Hepatocyte (in vitro differentiated cells): Measurements from ENCODE around the gene GLCCI1. TPM values are rescaled to one million over a fixed set of nuclear protein-coding genes. Genes with fewer than 3 reads are reported as not detected.

ENCODE experiments used
- DNase-seq: peaks from one replicate; pipeline ENCODE4 v3.0.0-alpha.2; 2016; ENCODE audit warnings: low spot score
- H2AFZ ChIP-seq: fragments of 200-600 bp; sonication (generic); 2 replicates; pipeline ENCODE4 v1.6.0; 2016; ENCODE audit warnings: antibody characterized with exemption, mild to moderate bottlenecking
- H3K27ac ChIP-seq: fragments of 200-600 bp; sonication (generic); 2 replicates; pipeline ENCODE4 v1.5.1; 2016; ENCODE audit warnings: mild to moderate bottlenecking
- H3K27me3 ChIP-seq: fragments of 200-600 bp; sonication (generic); 2 replicates; pipeline ENCODE4 v1.6.1; 2016
- H3K36me3 ChIP-seq: fragments of 200-600 bp; sonication (generic); replicated peaks from 2 replicates; pipeline ENCODE4 v1.5.1; 2016; ENCODE audit warnings: low read depth; ENCODE audit not compliant: insufficient read depth
- H3K4me1 ChIP-seq: fragments of 200-600 bp; sonication (generic); 2 replicates; pipeline ENCODE4 v1.5.1; 2016; ENCODE audit warnings: mild to moderate bottlenecking, moderate library complexity; ENCODE audit not compliant: insufficient read depth
- H3K4me2 ChIP-seq: fragments of 200-600 bp; sonication (generic); 2 replicates; pipeline ENCODE4 v1.6.0; 2016
- H3K4me3 ChIP-seq: fragments of 200-600 bp; sonication (generic); 2 replicates; pipeline ENCODE4 v1.5.1; 2016; ENCODE audit warnings: mild to moderate bottlenecking
- H3K79me2 ChIP-seq: fragments of 200-600 bp; sonication (generic); 2 replicates; pipeline ENCODE4 v1.6.0; 2017; ENCODE audit warnings: mild to moderate bottlenecking
- H3K9me2 ChIP-seq: fragments of 200-600 bp; sonication (generic); replicated peaks from 2 replicates; pipeline ENCODE4 v1.6.0; 2017; ENCODE audit warnings: mild to moderate bottlenecking; ENCODE audit not compliant: insufficient read depth
- H3K9me3 ChIP-seq: fragments of 200-600 bp; sonication (generic); 2 replicates; pipeline ENCODE4 v1.5.1; 2016; ENCODE audit warnings: low read depth, mild to moderate bottlenecking
- H4K20me1 ChIP-seq: fragments of 200-600 bp; sonication (generic); 2 replicates; pipeline ENCODE4 v1.6.0; 2016; ENCODE audit warnings: mild to moderate bottlenecking; ENCODE audit not compliant: insufficient read depth, poor library complexity, severe bottlenecking
- EZH2 ChIP-seq: fragments of 200-600 bp; sonication (generic); IDR thresholded peaks from 2 replicates; pipeline ENCODE4 v1.6.1; 2016; ENCODE audit warnings: antibody characterized with exemption, mild to moderate bottlenecking, borderline replicate concordance
- EZH2phosphoT487 ChIP-seq: fragments of 200-600 bp; sonication (generic); IDR thresholded peaks from one replicate; pipeline ENCODE4 v1.6.1; 2018; ENCODE audit warnings: antibody characterized with exemption, mild to moderate bottlenecking, low read depth, moderate library complexity; ENCODE audit not compliant: unreplicated experiment, severe bottlenecking
- WGBS: methylation state at CpG from one replicate; pipeline ENCODE4 v1.1.6; 2016; ENCODE audit warnings: low lambda C conversion rate; ENCODE audit errors: missing lambda C conversion rate; 5-methylcytosine and 5-hydroxymethylcytosine counted together
- polyA plus RNA-seq: library from polyadenylated mRNA; unstranded; fragments of >200 nt; fragmentation: Nextera tagmentation; extraction: Ambion mirVana; gene quantifications from 2 replicates; pipeline ENCODE4 v1.2.1, GENCODE V29; 2016
- total RNA-seq: library from RNA; depleted of rRNA; stranded (reverse); fragments of >200 nt; gene quantifications from 2 replicates; pipeline ENCODE4 v1.2.3, GENCODE V29; 2014
- TF ChIP-seq, protein P1 (sequence below): fragments of 200-600 bp; sonication (generic); IDR thresholded peaks from 2 replicates; pipeline ENCODE4 v1.5.1; 2016; ENCODE audit warnings: antibody characterized with exemption, mild to moderate bottlenecking; ENCODE audit not compliant: poor library complexity

Gene GLCCI1
- total and polyA plus RNA-seq, 2 experiments from 2014 or later = 15.7 to 21.4 TPM

DNA sequence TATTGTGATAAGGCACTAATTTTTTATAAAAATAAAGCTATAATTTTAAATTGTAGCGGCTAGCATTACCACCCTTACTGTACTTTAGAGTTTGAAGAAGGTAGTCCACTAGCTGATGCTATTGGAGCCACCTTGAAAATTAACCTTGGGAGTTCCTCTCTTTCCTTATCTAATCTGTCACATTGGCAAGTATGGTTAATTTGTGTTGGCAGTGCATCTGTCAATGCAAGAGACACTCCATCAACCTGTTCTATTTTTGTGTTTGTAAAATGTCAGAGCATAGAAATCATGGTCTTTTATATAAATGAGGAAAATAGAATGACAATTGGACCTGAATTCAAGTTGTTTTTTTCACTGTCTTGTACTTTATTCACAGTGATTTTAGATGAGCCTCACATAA is 20.5 kb downstream of the GLCCI1 start:
- Histone ChIP-seq H4K20me1 (no peaks in the 10 kb centered on the region), H3K4me2 (peak overlapping the region; percentile 50), H3K4me3 (no peak overlapping the region), H3K27me3 (no peaks in the 10 kb centered on the region), H3K4me1 (no peaks in the 10 kb centered on the region), H3K9me2 (no peaks in the 10 kb centered on the region), H3K36me3 (peaks cover 6% of the 10 kb centered on the region), H2AFZ (no peak overlapping the region), H3K79me2 (peaks cover 92% of the 10 kb centered on the region), H3K9me3 (peaks cover 13% of the 10 kb centered on the region), H3K27ac (peak overlapping the region; percentile 2)
- no peak for DNase-seq
- TF ChIP-seq, protein P1, sequence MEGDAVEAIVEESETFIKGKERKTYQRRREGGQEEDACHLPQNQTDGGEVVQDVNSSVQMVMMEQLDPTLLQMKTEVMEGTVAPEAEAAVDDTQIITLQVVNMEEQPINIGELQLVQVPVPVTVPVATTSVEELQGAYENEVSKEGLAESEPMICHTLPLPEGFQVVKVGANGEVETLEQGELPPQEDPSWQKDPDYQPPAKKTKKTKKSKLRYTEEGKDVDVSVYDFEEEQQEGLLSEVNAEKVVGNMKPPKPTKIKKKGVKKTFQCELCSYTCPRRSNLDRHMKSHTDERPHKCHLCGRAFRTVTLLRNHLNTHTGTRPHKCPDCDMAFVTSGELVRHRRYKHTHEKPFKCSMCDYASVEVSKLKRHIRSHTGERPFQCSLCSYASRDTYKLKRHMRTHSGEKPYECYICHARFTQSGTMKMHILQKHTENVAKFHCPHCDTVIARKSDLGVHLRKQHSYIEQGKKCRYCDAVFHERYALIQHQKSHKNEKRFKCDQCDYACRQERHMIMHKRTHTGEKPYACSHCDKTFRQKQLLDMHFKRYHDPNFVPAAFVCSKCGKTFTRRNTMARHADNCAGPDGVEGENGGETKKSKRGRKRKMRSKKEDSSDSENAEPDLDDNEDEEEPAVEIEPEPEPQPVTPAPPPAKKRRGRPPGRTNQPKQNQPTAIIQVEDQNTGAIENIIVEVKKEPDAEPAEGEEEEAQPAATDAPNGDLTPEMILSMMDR = no peak
- TF ChIP-seq EZH2 (no peak), EZH2phosphoT487 (no peak)
- 93% methylated on average over 1 of the region's 1 CpG for WGBS

DNA sequence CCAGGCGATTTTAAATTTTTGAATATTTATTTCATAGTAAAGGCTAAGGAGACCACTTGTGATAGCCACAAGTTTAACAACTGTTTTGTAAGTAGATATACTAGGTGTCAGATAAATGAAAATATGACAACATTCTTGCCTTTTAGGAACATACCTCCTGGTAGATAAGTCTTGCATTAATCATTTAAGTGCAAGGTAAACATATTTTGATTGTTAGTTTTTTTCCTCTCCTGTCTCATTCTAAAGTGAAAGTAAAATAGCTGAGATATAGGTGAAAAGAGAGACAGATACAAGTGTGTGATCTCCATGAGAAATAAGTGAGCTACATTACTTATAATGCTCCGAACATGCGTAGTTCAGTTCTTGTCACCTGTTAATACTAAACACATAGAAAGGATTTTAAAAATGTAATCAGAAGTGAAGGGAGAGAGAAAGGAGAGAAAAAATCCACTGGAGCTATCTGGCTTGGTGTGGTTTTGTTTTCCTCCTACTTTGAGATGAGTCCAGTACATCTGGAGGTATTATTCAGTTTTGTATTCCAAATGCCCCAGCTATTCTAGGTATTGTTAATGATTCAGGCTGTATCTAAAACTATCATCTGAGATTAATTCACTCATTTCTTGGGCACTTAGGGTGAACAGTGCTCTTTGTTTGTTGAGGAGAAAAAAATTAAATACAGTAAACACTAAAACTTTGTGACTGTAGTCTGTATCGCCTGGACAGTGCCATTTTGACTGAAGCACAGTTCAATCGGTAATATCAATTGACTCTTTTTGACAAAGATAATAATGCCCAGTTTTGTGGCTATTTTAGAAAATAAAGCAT is 21.2 kb downstream of the GLCCI1 start:
- H4K20me1 ChIP-seq = no peaks in the 10 kb centered on the region
- no peak for TF ChIP-seq EZH2
- no peak for TF ChIP-seq EZH2phosphoT487
- TF ChIP-seq, protein P1 = no peak
- H3K4me1 ChIP-seq = no peaks in the 10 kb centered on the region
- H3K4me3 ChIP-seq = no peak overlapping the region
- H3K79me2 ChIP-seq = peaks cover 90% of the 10 kb centered on the region
- no peaks in the 10 kb centered on the region for H3K27me3 ChIP-seq
- H2AFZ ChIP-seq = no peak overlapping the region
- peaks cover 6% of the 10 kb centered on the region for H3K36me3 ChIP-seq
- no peaks in the 10 kb centered on the region for H3K9me2 ChIP-seq
- H3K9me3 ChIP-seq = peaks cover 13% of the 10 kb centered on the region
- no peak for DNase-seq
- peak overlapping the region; percentile 50 for H3K4me2 ChIP-seq
- H3K27ac ChIP-seq = peak overlapping the region; percentile 2
- WGBS = 93% methylated on average over 5 of the region's 5 CpGs

DNA sequence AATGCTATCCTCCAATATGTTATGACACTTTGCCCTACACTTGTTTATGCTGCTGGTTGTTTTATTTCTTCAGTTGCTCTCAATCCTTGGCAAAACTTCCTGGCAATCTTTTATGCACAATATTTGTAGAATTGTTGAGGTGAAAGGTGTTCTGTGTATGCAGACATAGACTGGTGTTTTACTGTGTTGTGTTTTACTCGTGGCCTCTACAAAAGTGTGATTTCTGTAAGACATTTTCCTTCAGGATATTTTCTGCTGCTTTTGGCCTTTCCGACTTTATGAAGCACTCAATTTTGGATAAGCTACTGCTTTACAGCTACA is 21.8 kb downstream of the GLCCI1 start:
- Histone ChIP-seq H3K9me2 (no peaks in the 10 kb centered on the region), H3K27me3 (no peaks in the 10 kb centered on the region), H3K4me1 (no peaks in the 10 kb centered on the region), H3K36me3 (peaks cover 6% of the 10 kb centered on the region), H4K20me1 (no peaks in the 10 kb centered on the region), H3K4me2 (no peak overlapping the region), H3K4me3 (no peak overlapping the region), H3K9me3 (peaks cover 13% of the 10 kb centered on the region), H3K27ac (no peak overlapping the region), H3K79me2 (peaks cover 90% of the 10 kb centered on the region), H2AFZ (no peak overlapping the region)
- WGBS = 96% methylated on average over 2 of the region's 2 CpGs
- TF ChIP-seq EZH2 (no peak), EZH2phosphoT487 (no peak)
- TF ChIP-seq, protein P1 = no peak
- no peak for DNase-seq
